Lower leg skin (tissue), 3 donors: ENCODE results near the gene OPN1MW3.

ENCODE experiments used
- CTCF ChIP-seq, 3 donors: fragments of 450-650 bp; IDR thresholded peaks; one replicate each; pipeline ENCODE4 v1.5.1; 2016; ENCODE audit warnings: antibody characterized with exemption in 3 of 3, mild to moderate bottlenecking in 3 of 3, moderate library complexity in 2 of 3
- POLR2A ChIP-seq, 2 donors: fragments of 450-650 bp; IDR thresholded peaks; one replicate each; pipeline ENCODE4 v1.6.1; 2016 to 2017; ENCODE audit warnings: antibody characterized with exemption in 2 of 2, mild to moderate bottlenecking in 1 of 2, moderate library complexity in 1 of 2

- TF ChIP-seq CTCF (IDR thresholded peaks at IDR 0.05) (no peak), POLR2A (IDR thresholded peaks at IDR 0.05) (no peak)
Observed at GRCh38 chrX:154296731-154297130, 39.3 kb downstream of the OPN1MW3 start.
